ENCODE data around the gene MRAP.

DNA sequence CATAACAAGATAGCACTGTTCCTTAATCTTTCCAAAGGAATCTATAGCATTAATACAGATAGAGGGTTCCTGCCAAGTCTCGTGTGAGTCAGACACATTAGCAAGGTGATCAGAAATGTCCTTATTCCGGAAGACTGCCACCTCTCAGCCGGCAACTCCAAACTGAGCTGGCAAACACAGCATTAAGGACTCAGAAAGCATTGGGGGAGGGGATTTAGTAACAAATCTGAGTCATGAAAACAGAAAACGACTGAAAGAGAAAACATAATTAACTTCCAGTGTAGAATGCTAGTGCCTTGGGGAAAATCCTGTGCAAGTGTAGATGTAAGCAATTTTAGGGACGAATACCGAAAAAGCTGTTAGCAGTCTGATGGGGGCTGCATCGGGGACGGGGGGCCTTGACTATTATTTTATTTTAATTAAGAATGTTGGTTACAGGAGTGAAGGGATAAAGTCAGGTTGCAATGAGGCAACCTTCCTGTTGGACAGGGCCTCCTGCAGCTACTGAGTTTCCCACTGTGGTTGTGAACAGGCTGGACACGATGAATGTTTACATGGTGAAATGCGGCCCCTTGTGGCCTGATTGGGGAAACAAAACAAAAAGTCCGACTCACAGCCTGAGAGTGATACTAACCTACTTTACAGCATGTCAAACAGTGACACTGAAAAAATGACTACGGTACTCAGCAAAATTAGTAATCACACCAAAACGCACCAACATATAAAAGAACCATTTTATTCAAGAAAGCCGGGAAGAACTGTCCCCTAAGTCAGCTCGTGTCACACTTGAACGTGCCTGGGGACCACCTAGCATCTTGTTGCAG is 40.5 kb upstream of the MRAP start:
- TF ChIP-seq, protein P1, sequence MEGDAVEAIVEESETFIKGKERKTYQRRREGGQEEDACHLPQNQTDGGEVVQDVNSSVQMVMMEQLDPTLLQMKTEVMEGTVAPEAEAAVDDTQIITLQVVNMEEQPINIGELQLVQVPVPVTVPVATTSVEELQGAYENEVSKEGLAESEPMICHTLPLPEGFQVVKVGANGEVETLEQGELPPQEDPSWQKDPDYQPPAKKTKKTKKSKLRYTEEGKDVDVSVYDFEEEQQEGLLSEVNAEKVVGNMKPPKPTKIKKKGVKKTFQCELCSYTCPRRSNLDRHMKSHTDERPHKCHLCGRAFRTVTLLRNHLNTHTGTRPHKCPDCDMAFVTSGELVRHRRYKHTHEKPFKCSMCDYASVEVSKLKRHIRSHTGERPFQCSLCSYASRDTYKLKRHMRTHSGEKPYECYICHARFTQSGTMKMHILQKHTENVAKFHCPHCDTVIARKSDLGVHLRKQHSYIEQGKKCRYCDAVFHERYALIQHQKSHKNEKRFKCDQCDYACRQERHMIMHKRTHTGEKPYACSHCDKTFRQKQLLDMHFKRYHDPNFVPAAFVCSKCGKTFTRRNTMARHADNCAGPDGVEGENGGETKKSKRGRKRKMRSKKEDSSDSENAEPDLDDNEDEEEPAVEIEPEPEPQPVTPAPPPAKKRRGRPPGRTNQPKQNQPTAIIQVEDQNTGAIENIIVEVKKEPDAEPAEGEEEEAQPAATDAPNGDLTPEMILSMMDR (IDR thresholded peaks at IDR 0.05; ENCODE audit: low read depth, low read length), result peak; percentile 71
- no peak for TF ChIP-seq POLR2A (IDR thresholded peaks at IDR 0.05; ENCODE audit: extremely low read depth, insufficient read length)

Measured in NB4 (cell line).